HG03108 (cell line): ENCODE results near the gene TAS2R41.
"Not testable (repeated sequence)": the region's sequence is repeated elsewhere in the genome, so short reads cannot be mapped to it uniquely, and the experiment has no call there.

Experiments
- ATAC-seq: cut with Tn5 transposase; IDR thresholded peaks from one replicate; pipeline ENCODE4 v1.9.1; 2021; ENCODE audit warnings: moderate library complexity; ENCODE audit not compliant: unreplicated experiment

TAS2R41 gene

DNA sequence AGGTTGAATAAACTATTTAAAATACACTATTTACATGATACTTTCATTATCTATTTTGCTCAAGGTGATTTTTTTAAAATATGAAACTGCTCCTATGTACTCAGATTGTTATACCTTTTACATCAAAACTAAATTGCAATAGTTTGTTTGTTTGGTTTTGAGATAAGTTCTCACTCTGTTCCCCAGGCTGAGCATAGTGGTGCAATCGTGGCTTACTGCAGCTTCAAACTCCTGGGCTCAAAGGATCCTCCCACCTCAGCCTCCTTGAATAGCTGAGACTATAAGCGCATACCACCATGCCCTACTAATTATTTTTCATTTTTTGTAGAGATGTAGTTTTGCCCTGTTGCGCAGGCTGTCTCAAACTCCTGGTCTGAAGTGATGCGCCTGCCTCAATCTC is 21.7 kb upstream of the TAS2R41 start:
- no peak for ATAC-seq

DNA sequence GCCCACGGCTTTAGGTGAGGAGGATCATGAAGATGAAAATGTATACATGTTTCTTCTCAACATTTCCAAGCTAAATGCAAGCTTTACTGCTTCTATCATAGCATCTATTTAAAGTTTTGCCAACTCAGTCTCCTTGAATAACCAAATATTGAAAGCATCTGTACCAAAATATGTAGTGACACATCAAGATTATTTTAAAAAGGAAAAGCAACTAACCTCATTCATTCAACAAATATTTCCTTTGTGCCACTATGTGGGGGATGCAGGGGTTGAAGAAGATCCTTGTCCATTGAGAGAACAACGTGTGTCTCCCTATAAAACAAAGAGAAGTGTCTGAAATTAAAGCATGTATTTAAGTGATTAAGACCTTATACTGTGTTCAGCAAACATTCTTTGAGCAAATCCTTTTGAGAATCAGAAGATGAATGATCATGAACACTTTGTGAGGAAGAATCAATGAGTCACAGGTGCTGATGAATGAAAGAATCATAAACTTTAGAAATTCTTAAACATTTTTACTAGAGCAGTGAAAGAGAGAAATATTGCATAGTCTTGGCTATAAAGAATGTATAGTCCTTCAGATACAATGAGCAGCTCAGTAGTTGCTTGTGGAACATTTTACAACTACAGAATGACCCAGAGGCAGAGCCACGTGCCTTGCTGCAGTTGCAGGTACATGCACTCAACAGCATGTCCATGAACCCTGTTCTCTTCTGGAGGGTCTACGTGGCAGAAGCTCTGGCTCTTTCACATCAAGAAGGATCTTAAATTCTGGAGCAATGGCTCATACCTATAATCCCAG is 20.5 kb upstream of the TAS2R41 start:
- ATAC-seq: no peak

- no peak for ATAC-seq
Observed at GRCh38 chr7:143458263-143458662, 19.4 kb upstream of the TAS2R41 start.

GRCh38 chr7:143458681-143459080 is 19.0 kb upstream of the TAS2R41 start:
- no peak for ATAC-seq

GRCh38 chr7:143459359-143459758 is 18.3 kb upstream of the TAS2R41 start:
- ATAC-seq: no peak

DNA sequence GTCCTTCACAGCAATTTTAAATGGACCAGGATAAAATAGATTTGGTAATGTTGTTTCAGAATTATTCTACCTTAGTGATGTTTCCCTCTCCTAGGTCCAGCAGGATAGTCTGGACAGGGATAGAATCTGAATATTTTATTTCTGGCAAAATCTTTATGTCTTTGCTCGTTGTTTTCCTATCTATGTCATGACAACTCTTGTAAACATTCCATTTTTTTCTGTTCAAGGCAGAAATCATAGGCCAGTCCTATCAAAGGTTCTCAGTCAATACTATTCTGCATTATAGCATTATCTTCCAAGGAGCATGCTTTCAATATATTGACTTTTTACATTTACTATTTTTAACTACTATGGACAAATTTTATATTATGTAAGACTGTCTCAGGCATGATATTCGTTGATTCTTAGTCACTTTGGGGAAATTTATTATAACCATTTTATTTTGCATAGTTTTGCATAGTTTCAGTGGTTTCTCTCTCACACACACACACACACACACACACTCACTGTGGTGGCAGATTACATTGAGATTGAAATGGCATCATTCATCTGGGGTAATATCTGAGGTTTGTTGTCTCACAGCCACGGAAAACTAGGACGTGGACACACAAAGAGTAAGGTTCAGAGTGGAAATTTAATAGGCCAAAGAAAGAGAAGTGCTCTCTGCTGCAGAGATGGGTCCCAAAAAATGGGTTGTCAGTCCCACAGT is 17.2 kb upstream of the TAS2R41 start:
- ATAC-seq: no peak

DNA sequence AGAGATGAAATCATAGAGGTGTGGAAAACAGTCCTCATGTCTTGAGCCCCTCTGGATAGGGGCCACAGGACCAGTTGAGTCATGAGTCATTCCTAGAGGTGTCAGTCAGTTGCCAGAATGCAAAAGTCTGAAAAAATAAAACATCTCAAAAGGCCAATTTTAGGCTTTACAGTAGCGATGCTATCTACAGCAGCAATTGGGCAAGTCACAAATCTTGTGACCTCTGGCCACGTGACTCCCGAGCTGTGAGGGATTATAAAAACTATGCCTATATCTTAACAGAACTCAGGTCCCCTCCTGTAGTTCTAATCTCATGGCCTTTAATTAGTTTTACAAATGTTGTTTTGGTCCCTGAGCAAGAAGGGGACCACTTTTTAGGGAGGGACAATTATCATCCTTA is 15.6 kb upstream of the TAS2R41 start:
- ATAC-seq: no peak

DNA sequence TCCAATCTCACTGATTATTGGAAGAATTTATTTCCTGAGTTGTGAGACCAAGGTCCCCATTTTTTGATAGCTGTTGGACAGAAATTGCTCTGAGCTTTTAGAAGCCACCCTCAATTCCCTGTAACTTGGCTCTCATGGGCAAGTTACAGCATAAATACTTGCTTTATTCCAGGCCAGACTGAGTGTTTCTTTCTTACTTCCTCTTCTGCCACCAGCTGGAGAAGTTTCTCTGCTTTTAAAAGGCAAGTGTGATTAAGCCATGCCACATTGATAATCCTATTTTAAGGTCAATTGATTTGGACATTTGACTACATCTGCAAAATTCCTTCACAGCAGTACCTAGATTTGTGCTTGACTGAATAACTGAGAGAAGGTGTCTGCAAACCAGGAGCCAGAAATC is 14.1 kb upstream of the TAS2R41 start:
- ATAC-seq: no peak

- no peak for ATAC-seq
Observed at GRCh38 chr7:143463957-143464356, 13.7 kb upstream of the TAS2R41 start.

- no peak for ATAC-seq
Observed at GRCh38 chr7:143467724-143468123, 9.9 kb upstream of the TAS2R41 start.

- ATAC-seq: not testable (repeated sequence)
Observed at GRCh38 chr7:143472071-143472689, 5.5 kb upstream of the TAS2R41 start.

- ATAC-seq: no peak
Observed at GRCh38 chr7:143479055-143479766, 1.5 kb downstream of the TAS2R41 start.

- ATAC-seq: no peak
Observed at GRCh38 chr7:143480501-143480900, 2.8 kb downstream of the TAS2R41 start.

DNA sequence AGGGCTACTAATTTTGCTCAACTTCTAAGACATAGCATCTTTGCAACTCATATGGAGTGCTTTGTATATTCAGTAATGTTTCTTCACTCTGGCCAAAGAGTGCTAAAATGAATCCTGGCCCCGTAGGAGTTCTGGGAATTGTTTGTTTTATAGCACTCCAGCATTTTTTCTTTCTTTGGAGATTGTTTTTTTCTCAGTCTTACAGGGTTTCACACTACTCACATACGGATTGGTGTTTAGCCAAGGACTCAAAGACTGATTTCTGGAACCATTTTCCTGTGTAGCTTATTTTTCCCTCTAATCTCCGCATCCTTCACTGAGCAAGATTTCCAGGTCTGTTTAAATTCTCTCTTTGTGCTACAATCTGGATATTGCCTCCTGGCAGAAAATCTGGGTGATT is 6.4 kb downstream of the TAS2R41 start:
- ATAC-seq: no peak

DNA sequence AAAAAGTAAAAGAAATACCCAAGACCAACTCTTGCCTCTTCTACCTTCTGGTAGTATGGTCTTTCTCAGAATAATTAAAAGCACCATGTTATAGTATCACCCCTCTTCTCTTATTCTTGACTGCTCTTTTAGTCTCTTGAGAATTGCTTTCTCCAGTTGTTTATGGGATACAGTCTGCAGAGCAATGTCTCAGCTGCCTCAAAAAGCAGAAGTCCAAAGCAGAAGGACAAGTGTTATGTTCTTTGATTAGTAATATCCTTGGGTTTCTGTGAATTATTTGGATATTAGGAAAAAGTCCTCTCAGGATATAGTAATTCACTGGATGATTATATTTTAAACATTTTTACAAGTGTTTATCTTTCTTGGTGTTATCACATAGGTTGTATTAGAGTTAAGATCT is 7.4 kb downstream of the TAS2R41 start:
- ATAC-seq: no peak

DNA sequence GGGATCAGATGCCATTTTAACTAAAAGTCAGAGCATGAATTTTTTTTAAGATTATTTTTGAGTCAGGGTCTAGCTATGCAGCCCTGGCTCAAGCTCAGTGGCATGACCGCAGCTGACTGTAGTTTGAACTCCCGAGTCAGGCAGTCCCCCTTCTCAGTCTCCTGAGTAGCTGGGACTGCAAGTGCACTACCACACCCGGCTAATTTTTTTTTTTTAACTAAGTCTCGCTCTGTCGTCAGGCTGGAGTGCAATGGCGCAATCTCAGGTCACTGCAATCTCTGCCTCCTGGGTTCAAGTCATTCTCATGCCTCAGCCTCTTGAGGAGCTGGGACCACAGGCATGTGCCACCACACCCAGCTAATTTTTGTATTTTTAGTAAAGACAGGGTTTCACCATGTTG is 7.8 kb downstream of the TAS2R41 start:
- ATAC-seq: no peak

GRCh38 chr7:143486266-143486665 is 8.6 kb downstream of the TAS2R41 start:
- ATAC-seq: not testable (repeated sequence)

DNA sequence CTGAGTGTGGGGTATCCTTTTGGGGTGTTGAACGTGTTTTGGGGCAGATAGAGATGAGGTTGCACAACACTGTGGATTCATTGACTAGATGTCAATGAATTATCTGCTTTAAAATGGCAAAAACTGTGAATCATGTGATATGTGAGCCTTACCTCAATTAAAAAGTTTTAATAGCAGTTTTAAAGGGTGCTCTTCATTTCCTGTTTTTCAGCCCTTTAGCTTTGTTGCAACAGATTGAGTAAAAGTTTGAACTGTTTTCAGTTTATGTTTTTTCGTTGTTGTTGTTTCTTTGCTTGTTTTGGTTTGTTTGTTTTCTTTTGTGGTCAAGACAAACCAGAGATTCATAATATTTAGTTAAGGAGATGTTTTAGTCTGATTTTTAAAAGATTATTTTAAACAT is 9.4 kb downstream of the TAS2R41 start:
- no peak for ATAC-seq

DNA sequence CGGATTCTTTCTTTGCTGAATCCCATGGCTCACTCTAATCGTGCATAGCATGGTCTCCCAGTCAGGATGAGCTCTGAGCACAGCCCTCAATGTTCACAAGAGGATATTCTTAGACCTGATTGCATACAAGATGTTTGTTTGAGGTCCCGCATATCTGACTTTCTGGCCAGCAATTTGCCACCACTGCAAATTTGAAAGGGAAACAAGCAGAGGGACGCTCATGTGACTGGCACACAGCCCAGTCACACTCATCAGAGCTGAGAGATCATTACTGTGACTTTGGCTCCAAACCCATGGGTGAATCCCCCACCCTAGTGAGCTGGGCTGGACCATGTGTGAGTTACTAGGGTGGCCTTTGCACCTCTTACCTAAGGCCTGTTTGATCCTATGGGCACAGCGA is 9.9 kb downstream of the TAS2R41 start:
- ATAC-seq: peak; percentile 49

- ATAC-seq: peak; percentile 41
Observed at GRCh38 chr7:143490717-143491306, 13.1 kb downstream of the TAS2R41 start.

GRCh38 chr7:143492043-143492471 is 14.4 kb downstream of the TAS2R41 start:
- ATAC-seq: no peak
